T1000 (cell line): ENCODE results near the gene DAAM1.
A peak's percentile ranks its signal among the peaks of the same experiment; 100 is the strongest.

Experiments used
- DNase-seq: peaks from one replicate; lab custom pipeline; 2025; ENCODE audit warnings: mixed read lengths; lab: John Stamatoyannopoulos, UW

DAAM1 gene

DNA sequence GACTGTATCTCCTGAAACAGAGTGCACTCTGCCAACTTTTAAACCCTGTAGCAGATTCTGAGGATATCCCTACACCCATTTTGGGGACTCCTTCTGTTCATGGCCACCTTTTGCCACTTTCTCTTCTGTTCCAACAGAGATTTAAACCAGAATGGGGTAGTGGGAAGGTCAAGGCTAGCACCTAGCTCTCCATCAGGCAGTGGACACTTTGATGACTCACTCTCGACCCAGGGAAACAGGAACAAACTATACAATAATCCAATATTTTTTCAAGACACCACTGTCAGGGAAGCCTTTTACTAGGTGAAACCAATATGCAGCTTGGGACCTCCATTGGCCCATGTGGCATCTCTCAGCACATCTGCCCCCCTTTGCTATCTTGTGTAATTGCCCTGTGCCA, 103.6 kb downstream of the DAAM1 start:
- DNase-seq = no peak

DNA sequence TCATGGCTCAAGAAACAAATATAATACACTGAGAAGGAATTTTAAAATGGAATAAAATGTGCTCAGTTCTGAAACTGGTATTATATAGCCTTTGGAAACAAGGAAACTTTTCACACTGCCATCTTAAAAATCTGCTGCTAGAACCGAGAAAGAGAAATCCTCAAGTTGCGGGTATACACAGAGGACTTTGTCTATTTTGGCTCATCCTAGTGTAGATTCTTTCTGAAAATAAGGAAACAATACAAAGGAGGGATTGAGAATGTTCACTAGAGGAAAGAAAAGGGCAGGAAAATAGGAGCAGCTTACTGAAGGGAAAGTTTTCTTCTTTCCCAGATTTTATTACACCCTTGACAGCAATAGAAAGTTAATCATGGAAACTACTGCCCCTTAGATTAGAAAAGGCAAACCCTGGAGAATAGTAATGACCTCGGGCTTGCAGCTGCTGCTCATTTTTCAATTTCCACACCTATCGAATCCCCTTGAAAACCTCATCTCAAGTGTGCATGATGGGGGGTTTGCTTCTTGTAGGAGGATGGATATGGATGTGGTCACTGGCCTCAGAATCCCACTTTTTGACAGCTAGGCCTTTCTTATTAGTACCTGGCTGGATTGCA, 104.6 kb downstream of the DAAM1 start:
- DNase-seq = no peak

DNA sequence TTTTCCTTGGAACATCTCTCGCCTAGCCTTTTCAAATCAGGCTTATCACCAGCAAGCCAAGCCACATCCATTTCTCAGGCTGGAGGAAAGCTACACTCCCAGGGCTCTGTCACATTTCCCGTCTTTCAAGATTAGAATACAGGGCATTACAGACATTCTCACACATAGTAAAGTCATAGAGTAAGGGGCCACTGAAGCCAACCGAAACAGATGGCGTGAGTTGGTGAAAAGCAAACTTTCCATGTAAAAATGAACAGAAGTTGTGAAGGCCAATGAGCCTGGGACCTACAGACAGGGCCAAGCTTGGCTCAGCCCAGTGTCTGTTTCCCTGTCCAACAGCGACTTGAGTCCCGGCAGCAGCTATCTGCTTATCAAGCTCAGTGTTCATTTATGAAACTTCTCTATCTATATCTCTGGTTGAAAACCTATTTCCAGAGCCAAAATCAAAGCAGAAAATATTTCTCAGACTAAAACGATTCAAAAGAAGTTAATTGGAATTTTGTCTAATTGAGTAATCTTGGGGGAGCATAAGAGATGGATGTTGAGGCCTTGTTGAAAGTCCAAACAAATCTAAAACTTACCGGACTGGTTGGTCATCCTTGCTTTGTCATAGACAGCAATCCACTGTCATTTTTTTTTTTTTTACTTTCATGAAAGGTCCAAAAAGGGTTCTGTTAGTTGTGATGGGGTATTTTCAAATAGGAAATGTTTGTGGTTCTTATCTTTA, 105.6 kb downstream of the DAAM1 start:
- no peak for DNase-seq

DNA sequence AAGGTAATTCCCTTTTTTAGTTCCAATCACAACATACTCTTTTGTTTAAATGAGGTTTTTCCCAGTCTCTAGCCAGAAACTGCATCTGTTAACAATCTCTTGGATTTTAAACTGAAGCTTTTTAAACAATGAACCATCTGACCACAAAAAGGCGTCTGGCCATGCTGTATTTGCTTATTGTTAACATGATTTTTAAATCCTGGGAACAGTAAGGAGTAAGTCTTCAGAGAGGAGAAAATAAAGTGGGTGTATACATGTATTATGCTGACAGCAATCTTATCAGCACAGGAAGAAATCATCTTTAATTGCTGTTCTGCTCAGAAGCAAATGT, 106.2 kb downstream of the DAAM1 start:
- no peak for DNase-seq

DNA sequence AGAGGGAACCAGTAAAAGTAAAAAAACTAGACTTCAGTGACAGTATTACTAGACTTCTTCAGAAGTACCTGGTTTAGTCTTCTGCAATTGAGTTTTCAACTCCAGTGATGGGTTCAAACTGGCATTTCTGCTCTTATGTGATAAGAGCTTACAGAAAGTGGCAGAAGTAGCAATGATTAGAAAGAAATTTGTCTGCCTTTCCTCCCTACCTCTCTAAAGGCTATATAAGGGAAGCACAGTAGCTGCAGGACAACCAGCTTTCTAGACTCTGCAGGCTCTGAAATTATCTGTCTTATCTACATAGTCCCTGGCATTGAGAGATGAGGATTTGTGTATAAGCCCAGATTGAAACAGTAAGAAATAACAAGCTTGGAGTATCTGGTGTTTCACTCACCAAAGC, 107.5 kb downstream of the DAAM1 start:
- DNase-seq = no peak

DNA sequence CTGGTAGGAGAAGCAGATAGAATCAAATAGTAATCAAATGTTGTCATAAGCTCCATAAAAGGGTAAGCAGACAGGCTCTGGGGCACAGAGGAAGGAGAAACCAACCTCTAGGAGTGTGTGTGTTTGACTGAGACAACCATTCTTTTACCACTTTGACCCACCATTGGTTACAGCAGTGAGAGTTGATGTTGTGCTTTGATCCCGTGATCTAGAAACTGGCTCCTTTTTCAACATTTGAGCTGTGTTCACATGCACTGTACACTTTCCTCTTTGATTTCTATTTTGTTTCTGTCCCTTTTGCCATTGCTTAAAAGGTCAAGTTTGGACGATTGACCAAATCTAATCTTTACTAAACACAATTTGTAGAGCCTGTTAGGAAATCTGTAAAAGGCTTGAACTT, 108.0 kb downstream of the DAAM1 start:
- no peak for DNase-seq

DNA sequence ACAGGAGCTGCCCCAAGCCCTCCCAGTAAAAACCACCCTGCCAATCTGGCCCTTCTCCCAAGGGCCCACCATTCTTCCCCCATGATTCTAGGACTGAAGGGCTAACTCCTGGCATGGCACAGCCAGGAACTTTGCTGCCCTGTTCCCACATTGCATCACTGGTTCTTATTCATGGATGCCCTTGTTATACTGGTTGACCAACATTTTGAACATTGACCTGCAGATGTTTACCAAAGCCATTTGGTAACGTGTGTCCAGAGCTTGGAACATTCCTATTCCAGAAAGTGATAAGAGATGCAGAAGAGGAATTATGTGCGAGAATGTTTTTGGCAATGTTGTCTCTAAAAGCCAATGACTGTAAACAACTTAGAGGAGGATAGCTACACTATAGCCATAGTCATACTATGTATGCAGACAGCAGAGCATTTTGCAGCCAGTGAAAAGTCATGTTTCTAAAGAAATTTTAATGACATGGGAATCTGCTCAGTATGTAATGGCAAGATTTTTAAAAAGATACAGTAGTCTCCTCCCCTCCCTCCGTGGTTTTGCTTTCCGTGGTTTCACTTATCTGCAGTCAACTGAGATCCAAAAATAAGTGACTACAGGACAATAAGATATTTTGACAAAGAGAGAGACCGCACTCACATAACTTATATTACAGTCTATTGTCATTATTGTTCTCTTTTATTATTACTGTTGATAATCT, 108.8 kb downstream of the DAAM1 start:
- no peak for DNase-seq

DNA sequence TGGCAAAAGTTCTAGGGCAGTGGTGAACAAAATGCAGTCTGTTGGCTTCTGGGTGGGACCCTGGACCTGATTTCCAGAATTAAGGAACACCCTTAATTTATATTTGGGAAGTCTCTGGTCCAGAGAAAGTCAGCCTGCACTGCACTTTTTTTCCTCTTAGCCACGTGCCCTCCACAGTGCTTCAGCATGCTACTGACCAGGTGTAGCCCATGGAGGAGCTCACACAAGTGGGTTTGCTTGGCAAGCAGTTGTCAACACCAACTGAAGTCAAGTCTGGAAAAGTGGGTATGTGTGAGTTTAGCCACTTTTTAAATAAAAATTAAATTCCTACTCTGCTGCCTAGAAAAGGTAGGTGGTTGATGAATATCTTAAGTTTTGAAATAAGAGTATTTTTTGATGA, 111.3 kb downstream of the DAAM1 start:
- DNase-seq = no peak

DNA sequence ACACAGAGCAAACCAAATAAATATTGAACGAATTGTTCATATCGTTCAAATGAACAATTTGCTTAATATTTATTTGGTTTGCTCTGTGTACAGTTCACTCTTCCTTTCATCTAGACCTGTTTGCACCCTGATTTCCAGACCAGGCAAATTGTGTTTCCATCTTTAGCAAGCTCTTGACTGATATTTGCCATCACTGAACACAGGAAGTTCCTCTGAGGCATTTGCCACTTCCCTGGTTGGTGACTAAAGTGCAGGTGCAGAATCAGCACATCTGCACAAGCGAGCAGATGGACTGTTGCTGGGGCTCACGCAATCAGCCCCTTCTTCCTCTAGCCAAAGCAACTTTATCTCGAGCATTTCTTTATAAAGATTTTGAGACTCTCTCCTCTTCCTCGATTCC, 112.9 kb downstream of the DAAM1 start:
- no peak for DNase-seq

DNA sequence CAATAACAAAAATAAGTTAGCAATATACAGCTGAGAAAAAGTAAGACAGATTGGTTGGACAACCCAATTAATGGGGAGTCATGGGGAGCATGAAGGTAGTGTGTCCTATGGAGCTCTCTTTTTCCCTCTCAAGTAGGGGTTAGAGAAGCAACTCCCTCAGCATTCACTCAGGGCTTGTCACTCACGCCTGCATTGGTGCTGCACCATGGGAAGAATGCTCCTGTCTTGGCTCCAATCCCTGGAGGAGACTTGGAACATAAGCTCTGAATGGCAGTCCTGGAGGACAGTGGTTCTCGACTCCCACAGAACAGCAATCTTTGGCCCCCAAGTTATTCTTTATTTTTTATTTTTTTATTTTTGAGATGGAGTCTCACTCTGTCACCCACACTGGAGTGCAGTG, 113.8 kb downstream of the DAAM1 start:
- no peak for DNase-seq

DNA sequence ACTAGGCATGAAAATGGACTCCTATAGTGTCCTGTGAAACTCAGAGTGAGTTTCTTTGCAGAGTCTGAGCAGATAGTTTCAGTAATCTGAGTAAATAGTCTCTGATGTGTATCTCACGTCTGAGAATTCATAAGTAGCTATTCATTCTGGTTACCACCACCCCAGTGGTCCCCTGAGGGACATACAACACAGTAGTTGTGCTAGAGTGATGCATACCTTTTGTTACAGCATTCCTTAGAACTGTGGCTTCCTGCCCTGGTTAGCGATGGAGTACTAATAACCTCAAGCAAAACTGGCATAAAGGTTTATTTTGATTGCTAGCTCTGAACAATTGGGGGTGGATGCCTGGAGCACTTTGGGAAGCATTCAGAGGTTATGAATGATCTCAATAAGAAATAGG, 114.7 kb downstream of the DAAM1 start:
- peak; percentile 74 for DNase-seq

DNA sequence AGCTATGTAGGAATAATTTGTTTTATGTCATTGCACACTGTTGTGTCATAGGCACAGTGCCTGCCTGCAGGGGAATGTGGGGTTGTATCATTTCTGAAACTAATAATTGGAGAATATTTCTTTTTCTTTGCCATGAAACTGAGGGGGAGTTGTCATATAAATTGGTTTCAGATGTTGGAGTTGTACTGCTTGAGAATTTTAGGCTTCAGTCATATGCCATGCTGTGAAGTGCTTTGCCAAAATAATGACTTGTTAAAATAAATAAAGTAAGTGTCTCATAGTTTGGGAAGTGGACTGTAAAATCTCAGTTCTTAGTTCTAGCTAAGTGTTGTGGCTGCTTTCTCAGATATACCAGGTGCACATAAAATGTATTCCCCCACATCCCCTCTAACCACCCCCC, 116.8 kb downstream of the DAAM1 start:
- DNase-seq = no peak

DNA sequence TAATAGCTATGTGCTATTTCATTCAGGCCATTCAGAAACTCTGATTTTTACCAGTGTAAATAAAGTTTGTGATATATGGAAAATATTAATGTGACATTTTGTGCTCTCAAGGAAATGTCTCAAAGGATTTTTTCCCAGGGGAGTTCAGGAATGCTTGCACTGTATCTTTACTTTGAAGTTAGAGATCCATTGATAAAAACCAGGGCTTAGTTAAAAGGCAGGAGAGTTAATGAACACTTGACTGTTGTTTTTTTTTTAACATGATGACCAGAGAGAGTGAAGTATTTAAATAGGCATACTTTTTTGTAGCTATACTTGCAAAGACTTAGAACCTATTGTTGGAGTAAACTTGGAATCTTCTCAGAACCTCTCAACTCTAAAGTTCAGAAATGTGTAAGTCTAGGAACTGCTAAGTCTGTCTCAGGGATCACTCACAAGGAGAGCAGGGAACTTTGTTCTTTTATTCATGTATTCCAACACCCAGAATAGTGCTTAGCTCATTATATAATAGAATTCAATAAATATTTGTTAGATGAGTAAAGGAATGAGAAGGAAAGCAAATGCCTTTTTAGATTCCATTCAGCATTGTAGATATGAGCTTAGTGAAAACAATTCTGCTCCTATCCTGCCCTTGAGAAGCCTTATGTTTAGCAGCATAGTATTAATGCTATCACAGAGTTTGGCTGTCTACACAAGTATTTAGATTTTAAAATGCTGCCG, 117.5 kb downstream of the DAAM1 start:
- no peak for DNase-seq

DNA sequence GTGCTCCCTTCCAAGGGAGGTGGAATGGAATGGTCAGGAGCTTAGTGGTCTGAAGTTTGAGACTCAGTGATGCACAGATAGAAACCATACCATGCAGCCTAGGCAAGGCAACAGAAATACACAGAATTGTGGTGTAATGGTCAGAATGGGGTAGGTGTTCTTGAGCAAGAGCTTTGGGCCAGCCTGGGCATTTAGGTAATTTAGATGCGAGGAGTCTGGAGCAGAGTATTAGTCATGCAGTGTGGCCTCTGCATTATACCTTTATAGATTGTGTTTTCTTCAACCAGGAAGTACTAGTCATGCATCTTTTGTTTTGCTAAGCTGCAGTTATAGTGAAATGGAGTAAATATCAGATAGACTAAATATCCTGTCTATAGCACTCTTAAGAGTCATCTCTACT, 118.3 kb downstream of the DAAM1 start:
- no peak for DNase-seq

DNA sequence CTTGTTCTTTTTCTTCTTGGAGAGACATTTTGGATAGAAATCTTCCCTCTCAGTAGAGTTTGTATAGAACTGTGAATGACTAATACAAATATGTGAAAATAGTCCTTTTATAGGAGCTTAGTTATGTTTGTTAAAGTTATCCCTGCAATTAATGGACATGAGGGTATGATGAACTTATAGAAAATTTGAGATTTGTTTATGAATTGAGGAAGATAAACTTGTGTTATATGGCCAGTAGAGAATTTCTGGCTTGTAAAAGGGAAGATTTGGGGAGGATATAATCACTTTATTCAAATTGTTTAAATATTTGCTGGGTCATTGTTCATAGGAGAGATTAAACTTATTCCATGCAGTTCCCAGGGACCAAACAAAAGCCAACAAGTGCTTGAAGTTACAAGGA, 119.6 kb downstream of the DAAM1 start:
- DNase-seq = no peak

DNA sequence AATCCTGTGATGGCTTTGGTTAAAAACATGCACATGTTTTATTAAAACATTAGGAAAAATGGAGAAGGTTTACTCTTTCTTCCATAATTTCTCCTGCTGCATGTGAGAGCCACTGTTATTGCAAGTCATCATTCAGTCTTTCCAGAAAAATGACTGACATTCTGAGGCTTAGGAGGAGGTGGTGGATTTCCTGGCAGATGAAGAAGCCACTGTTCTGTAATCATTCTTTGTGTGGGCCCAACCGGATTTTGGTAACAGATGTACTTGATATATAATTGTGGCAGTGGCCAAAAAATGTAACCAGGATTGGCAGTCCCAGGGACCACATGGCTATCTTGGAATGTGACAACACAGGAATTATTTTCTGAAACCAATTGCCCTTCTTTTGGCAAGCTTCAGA, 120.2 kb downstream of the DAAM1 start:
- DNase-seq = no peak

DNA sequence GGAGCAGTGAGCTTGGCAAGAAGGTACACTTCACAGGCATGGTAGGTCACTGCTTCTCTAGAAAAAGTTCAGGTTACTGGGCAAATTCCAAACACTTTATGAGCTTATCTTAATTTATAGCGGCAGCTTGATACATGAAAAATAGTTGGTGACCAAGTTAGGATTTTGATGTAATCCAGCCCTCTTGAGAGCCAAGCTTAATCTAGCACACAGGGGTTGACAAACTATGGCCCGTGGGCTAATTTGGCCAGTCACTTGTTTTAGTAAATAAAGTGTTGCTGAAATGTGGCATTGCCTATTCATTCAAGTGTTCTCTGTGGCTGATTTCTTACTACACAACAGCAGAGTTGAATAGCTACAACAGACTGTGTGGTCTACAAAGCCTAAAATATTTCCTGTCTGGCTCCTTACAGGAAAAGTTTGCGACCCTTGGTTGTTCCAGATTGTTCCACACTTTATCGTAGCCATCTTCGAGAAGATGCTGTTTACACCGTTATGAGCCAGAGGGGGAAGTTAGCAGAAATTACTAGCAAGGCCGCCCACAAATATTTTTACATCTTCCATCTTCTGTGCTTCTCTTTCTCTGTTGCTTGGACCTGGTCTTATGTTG, 120.9 kb downstream of the DAAM1 start:
- no peak for DNase-seq

DNA sequence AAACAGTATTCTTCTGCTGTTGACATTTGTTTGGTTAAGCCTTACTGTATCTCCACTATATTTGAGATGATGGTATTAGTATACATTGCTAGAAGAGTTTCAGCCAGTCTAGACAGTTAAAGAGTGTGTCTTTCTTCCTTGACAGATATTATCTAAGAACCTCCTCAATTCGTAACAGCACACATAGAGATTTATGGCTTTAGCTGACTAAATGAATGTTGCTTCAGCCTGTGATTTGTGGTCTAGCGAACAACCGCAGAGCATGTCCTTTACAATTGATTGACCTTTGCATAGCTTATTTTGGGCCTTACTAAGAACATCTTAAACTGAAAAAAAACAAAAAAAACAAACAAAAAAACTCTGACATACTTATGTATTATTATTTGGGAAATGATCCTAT, 122.2 kb downstream of the DAAM1 start:
- no peak for DNase-seq

DNA sequence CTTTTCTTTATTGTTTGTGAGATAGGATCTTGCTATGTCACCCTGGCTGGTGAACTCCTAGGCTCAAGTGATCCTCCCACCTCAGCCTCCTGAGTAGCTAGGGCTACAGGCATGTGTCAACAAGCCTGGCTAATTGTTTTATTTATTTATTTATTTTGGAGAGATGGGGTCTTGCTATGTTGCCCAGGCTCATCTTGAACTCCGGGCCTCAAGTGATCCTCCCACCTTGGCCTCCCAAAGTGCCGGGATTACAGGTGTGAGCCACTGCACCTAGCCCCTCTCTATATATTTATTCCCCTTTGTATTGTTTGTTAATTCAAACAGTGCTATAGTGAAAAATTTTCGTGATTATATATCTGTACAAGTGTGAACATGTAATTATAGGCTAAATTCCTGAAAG, 123.3 kb downstream of the DAAM1 start:
- no peak for DNase-seq

DNA sequence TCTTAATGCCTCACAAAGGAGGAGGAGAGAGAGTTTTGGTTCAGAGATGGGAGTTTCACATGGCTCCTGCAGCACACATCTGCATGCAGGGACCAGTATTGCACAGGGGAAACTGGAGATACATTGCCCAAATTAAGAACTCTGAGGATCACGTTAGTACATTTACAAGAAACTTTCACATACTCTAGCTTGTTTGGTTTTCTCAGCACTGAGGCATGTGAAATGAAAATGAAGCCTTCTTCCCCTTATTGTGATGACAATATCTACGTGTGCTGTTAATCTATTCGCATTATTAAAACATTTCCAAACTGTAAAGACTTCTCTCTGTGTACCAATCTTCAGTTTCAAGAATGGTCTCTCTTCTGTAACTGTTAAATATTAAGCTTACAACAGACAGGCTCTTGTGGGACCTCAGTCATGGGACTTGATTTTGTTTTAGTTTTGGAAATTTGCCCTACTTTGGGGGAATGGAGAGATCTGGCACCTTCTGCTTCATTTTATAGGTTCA, 124.7 kb downstream of the DAAM1 start:
- no peak for DNase-seq

DNA sequence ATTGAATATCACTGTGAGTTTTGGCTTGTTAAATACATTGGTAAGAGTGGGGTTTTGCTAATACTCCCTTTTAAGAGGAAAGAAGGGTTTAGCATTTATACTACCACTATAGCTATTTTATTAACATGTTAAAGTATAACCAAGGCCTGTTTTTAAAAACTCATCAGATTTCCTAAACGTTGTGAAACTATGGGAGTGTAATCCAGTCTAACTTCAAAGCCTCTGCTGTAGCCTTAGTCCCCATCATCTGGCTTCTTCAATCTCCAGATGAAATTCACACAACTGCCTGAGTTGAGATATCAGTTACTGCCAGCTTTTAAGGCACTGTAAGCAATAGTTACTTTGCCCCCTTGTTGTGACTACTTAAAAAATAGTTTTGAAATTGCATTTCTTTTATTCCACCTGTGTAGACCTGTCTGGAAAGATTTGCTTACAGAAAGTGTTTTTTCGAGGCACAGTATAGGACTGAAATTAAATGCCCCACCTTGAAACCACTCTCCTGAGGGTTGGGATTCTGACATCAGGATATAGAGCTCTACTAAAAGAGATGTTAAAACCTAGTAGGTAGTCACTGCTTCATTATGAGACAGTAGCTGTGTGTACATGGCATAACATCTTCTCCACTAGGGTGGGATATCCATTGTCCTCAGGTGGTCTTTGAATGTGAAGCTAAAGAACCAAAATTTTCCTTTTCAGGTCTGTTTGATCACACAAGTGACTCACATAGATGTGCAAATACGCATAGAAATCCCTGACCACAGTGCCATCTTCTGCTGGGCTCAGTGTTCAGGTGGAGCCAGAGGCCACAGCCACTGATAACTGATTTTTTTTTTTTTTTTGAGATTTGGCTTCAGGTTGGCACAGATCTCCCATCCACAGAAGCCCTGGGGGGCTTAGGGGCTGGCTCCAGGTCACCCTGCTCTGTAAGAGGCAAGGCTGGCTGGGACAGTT, 125.5 kb downstream of the DAAM1 start:
- DNase-seq = no peak
